ACHN (cell line): ENCODE measurements around the gene UGT1A6.
"Not testable (repeated sequence)": the region's sequence is repeated elsewhere in the genome, so short reads cannot be mapped to it uniquely, and the experiment has no call there.

Experiments used
- DNase-seq: peaks from one replicate; pipeline ENCODE4 v3.0.0-alpha.2; 2015
- in situ Hi-C: cut with HindIII; loops from 2 replicates; pipeline ENCODE4 v1.10.0; 2017; ENCODE audit warnings: low sequenced_read_pairs, low pct_ligation_motif_present, low pct_unique_long_range_greater_than_20kb

UGT1A6 gene

DNA sequence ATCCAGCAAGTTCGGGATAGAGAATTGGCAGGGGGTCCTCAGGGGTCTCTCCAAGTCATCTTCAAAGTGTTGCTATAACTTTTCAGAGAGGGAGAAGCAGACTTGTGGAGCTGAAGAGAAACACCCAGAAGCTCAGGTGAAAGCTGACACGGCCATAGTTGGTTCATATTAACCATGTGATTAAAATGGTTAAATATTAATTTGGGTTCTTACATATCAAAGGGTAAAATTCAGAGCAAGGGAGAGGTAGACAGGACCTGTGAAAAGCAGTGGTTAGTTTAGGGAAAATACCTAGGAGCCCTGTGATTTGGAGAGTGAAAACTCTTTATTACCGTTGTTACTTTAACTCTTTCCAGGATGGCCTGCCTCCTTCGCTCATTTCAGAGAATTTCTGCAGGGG is at the start of gene UGT1A6:
Gene UGT1A6 (plus strand): TSS at position 243 of the 400 bp plus-strand sequence. CDS start 115 bp downstream, at position 358.
- no peak for DNase-seq
- in situ Hi-C loops = no loop called here

DNA sequence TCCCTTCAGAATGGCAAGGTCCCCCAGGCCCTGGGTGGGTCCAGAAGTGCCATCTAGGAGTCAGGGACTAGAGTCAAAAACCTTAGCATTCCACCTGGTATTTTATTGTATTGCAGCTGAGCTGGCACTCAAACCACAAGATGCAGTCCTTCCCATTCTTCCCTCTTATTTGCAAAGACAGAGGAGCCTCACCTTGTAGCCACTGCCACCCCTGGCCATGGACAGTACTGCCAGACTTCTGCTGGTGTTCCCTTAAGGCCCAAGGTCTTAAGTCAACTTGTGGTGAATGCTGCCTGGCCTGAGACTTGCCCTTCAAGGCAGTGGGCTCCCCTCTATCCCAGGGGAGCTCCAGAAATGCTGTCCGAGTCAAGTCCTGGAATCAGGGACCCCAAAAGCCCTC is 49.6 kb upstream of the UGT1A6 start:
- in situ Hi-C loops = no loop called here
- DNase-seq = peak; percentile 44

DNA sequence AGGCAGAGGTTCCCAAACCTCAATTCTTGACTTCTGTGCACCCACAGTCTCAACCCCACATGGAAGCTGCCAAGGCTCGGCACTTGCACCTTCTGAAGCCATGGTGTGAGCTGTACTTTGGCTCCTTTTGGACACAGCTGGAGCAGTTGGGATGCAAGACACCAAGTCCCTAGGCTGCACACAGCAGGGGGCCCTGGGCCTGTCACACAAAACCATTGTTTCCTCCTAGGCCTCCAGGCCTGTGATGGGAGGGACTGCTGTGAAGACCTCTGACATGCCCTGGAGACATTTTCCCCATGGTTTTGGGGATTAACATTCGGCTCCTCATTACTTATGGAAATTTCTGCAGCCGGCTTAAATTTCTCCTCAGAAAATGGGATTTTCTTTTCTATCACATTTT is 46.7 kb upstream of the UGT1A6 start:
- DNase-seq, in situ Hi-C loops: not testable (repeated sequence)

DNA sequence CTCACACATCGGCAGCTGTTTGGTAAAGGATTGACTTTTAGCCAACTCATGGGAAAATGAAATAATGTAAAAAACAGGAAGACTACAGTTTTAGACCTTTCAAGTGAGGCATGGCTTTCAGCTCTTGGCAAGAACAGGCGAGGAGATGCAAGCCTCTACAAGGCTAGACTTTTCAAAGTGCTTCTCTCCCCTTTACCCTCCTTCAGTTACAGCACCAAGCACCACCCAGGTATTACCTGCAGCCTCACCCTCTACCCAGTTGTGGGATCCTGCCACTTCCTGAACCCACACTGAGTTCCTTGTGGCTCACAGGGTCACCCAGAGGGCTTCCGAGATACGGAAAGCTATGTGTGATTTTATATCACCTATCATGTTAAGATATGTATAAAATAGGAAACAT is 41.7 kb upstream of the UGT1A6 start:
- in situ Hi-C loops = no loop called here
- no peak for DNase-seq

DNA sequence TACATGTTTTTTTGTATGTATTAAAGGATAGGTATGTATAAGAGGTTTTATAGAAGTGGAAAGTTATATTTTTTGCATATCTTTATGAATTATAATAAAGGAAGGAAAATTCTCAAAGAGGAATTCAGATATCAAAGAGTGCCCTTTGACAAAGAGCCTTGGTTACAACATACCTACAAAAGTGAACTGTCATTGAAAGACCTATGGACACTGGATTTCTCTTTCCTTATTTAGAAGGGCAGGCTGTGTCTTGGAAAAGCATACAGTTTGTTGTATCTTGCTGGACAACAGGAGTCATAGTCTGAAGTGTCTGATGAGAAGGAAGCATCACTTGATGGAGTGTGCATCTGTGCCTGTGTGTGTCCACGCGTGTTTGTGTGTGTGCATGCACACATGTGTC is 41.3 kb upstream of the UGT1A6 start:
- DNase-seq = no peak
- in situ Hi-C loops = no loop called here

DNA sequence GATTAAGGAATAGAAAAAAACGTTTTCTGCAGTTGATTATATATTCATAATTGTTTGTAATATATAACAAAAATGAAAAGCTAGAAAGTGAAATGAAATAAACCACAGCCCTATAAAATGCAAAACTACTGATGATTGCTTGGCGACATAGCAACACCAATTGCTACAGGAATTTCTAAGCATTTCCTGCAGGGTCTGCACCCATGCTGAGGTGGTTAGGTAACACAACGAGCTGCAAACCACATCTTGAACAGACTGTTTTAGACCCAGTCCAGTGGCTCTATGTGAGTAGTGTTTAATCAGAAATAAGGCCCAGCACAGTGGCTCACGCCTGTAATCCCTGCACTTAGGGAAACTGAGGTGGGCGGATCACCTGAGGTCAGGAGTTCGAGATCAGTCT is 38.2 kb upstream of the UGT1A6 start:
- DNase-seq = no peak

DNA sequence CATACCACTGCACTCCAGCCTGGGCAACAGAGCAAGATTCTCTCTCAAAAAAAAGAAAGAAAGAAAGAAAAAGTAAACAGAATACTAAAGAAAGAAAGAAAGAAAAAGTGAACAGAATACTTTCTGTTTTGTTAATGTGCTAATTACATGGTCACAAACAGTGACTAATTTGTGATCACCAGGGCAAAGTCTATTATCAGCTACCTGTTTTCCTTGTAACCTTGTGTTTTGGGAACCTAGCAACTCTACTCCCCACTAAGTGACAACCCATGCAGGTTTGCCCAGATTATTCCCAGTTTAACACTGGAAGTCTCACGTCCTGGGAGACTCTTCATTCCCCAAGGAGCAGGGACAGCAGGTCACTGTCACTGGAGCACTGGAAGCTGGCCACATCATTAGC is 37.6 kb upstream of the UGT1A6 start:
- no peak for DNase-seq
- in situ Hi-C loops = no loop called here

More for the DNA sequence above, 38.2 kb upstream of the UGT1A6 start:
- in situ Hi-C loops = no loop called here

DNA sequence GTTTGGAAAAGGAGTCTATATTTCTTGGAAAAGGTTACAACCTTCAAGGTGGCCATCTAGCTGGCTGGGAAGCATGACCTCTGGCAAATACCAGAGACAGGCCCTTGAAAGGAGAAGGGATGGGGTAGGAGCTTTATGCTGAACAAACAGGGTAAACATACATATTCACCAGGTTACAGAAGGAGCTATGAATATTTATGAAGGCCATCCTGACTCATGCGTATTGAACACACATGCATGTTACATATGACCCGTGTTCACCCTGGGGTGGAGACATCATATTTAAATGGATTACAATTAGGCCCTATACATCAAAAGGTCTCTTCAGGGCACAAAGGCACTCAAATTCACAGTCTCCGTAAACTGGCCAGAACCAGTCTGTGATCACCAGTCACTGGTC is 36.7 kb upstream of the UGT1A6 start:
- DNase-seq, in situ Hi-C loops: not testable (repeated sequence)

DNA sequence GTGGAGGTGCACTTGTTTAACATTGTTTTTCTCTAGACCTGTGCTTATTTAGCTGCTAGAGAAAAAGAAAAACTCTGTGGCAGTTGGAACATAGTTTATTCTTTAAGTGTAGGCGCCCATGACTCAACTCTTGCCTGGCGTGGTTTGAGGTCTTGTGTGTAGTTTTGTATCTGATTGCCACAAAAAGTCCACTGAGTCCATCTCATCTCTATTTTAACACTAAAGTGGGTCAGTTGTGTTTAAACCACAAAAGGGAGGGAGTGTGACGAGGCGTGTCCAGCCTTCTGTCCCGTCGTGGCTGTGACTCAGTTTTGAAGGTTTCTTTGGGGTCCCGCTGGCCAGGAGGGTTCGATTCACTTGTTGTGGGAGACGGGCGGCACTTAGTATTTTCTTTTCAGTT is 36.2 kb upstream of the UGT1A6 start:
- DNase-seq = no peak
- in situ Hi-C loops = no loop called here

DNA sequence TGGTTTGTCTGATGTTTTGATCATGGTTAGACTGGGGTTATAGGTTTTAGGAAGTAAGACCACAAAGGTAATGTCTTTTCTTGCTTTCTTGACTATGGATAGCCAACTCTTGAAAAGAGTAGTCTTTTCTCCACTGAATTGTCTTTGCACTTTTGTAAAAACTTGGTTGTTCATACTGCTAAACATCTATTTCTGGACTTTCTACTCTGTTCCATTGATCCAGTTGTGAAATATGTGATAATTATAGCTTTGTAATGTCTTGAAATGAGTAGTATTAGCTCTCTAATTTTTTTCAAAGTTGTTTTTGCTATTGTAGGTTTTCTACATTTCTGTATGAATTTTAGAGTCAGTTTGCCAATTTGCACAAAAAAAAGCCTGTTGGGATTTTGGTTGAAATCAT is 34.1 kb upstream of the UGT1A6 start:
- DNase-seq = no peak
- in situ Hi-C loops = no loop called here

DNA sequence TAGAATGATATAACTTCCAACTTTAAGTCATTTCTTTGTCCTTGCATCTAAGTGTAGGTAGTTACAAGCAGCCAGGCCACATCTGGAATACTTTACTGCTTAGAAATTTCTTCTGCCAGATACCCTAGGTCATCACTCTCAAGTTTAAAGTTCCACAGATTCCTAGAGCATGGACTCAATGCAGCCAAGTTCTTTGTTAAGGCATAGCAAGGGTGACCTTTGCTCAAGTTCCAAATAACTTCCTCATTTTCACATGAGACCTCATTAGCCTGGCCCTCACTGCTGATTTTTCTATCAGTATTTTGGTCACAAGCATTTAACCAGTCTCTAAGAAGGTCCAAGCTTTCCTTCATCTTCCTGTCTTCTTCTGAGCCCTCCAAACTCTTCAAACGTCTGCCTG is 28.8 kb upstream of the UGT1A6 start:
- no peak for DNase-seq
- in situ Hi-C loops = no loop called here

DNA sequence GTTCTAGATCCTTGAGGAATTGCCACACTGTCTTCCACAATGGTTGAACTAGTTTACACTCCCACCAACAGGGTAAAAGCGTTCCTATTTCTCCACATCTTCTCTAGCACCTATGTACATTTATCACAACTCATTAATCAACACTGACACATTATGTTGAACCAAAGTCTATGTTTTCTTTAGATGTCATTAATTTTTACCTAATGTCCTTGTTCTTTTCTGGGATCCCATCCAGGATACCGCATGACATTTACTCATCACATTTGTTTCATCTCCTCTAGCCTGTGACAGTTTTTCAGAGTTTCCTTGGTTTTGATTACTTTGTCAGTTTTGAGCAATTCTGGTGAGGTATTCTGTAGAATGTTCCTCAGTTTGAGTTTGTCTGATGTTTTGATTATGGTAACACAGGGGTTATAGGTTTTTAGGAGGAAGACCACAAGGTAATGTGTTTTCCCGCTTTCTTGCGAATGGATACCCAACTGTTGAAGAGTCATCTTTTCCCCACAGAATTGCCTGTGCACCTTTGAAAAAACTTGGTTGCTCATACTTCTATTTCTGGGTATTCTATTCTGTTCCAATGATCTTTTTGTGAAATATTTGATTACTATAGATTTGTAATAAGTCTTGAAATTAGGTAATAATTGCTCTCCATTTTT is 24.0 kb upstream of the UGT1A6 start:
- DNase-seq = peak; percentile 3
- in situ Hi-C loops = no loop called here

DNA sequence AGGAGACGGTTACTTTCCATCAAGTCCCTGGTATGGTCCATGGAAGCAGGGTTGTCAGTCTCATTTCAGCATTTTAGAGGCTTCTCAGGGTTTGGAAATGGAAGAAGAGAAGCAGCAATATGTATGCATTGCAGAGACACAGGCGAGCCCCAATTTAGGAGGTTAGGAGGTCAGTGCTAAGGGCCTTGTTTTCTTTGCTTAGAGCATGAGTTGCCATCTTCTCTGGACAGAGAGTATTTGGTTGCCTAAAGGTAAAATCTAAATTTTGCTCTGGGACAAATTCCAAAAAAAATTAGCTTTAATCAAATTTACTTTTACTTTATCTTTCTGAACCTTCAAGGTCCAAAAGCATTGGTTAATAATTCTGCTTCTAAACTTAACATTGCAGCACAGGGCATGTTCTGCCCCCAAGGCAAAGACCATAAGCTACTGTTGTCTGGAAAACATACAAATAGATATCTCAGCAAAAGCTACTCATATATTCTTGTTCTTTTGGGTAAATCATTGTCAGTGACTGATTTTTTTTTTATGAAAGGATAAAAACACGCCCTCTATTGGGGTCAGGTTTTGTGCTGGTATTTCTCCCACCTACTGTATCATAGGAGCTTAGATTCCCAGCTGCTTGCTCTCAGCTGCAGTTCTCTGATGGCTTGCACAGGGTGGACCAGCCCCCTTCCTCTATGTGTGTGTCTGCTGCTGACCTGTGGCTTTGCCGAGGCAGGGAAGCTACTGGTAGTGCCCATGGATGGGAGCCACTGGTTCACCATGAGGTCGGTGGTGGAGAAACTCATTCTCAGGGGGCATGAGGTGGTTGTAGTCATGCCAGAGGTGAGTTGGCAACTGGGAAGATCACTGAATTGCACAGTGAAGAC is 21.2 kb upstream of the UGT1A6 start, which contains the start of gene UGT1A9:
Gene UGT1A9 (plus strand): TSS at position 609 of the 872 bp plus-strand sequence. CDS start 37 bp downstream, at position 646.
- in situ Hi-C loops = no loop called here
- DNase-seq = no peak

DNA sequence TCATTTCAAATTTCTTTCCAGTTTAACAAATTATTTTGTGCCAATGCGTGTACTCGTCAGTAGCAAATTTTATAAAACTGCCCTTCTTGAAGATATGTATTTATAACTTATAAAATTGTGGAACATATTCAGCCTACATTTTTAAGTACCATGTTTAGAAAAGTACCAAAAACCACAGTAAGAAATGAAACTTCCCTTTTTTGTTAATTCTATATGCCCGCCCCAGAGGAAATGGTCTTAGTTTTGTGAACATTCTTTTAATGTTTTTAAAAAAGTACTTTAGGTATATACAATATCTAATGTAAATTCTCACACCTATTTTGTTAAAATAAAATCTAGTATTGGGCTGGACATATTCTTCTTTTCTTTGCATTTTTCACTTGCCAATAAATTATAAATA is 19.8 kb upstream of the UGT1A6 start:
- in situ Hi-C loops = no loop called here
- DNase-seq = no peak

DNA sequence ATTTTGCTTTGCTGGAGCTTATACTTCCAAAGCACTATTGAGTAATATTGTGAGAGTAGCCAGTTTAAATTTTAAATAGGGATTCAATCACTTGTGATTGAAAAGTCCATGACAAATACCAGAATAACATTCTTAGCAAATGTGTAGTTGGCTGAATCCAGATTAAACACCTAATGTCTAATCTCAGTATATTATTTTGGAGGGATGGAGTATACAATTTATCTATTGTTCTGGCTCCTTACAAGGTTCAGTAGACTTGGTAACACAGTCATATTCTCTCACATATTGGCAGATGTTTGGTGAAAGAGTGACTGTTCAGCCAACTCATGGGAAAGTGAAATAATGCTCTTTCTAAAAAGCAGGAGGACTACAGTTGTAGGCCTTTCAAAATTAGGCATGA is 18.8 kb upstream of the UGT1A6 start:
- in situ Hi-C loops = no loop called here
- no peak for DNase-seq

DNA sequence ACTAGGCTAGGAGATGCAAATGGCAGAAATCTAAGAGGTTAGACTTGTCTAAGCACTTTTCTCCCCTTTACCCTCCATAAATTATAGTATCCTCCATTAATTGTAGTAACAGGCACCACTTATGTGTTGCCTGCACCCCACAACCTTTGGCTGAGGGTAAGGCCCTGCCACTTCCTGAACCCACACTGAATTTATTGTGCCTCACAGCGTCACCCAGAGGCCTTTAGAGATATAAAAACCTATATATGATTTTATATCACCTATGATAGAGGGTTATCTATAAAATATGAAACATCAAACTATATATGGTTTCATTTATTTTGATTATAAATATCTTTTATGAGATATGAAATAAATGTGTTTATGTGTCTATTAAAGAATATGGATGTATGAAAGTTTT is 18.4 kb upstream of the UGT1A6 start:
- in situ Hi-C loops = no loop called here
- DNase-seq = no peak

DNA sequence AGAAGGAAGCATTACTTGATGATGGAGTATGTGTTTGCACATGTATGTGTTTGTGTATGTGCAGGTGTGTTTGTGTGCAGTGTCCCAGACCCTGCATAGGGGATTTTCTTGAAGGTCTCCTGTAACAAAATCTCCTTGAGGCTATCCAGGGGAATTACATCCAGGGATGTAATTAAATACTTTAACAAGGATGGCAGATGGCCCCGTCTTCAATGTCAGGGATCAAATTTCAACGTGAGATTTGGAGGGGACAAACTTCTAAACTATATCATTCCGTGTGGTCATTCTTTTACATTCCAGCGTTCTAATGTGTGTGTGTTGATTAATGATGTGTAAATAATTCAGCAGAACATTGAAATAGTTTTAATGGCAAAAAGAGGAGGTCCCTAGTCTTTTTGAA is 17.7 kb upstream of the UGT1A6 start:
- in situ Hi-C loops = no loop called here
- DNase-seq = no peak

DNA sequence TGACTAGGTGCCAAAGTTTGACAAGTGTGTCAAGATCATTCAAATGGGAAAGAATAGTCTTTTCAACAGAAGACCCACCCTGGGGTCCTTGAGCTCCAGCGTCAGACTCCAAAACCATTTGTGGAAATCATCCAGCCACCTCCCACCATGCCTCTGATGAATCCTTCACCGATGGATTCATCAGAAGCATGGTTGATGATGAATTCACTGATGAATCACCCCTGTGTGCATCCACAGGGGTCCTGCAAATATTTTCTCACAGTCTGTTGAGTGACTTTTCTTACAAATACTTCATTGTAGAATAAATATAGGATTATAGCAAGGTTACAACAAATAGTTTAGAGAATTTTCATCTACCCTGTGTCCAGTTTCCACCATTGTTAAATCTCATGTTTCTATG is 16.6 kb upstream of the UGT1A6 start:
- DNase-seq = no peak
- in situ Hi-C loops = no loop called here

DNA sequence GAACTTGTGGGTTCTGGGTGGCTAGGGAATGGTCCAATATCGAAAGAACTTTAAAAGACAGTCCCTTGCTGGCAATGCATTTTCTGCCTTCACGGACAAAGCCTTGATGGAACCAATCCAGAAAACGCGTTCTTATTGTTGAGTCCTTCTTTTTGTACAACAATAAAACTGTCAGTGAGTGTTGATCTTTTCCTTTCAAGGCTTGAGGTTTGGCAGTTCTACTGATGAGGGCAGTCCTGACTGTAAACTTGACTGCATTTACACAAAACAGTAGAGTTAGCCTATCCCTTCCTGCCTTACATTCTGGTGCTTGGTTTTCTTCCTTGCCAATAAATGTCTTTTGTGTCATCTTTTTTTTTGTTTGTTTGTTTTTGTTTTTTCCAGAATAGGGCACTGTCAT is 13.5 kb upstream of the UGT1A6 start:
- DNase-seq = no peak
- in situ Hi-C loops = no loop called here
